HG03558 (cell line): ENCODE data around the gene POLRMT.

Source experiments
- ATAC-seq: cut with Tn5 transposase; IDR thresholded peaks from one replicate; pipeline ENCODE4 v1.9.1; 2021; ENCODE audit warnings: moderate number of reproducible peaks; ENCODE audit not compliant: unreplicated experiment; ENCODE audit errors: extremely low read depth

Gene POLRMT

GRCh38 chr19:648904-649801, 15.8 kb upstream of the POLRMT start:
- ATAC-seq = no peak

GRCh38 chr19:648305-648704, 15.0 kb upstream of the POLRMT start:
- ATAC-seq = no peak

GRCh38 chr19:647566-648284, 14.4 kb upstream of the POLRMT start:
- no peak for ATAC-seq

GRCh38 chr19:646779-647565, 13.6 kb upstream of the POLRMT start:
- ATAC-seq = no peak

GRCh38 chr19:645912-646778, 12.8 kb upstream of the POLRMT start:
- ATAC-seq = no peak

GRCh38 chr19:644789-645188, 11.5 kb upstream of the POLRMT start:
- ATAC-seq = no peak

- no peak for ATAC-seq
Measured at GRCh38 chr19:644363-644762, 11.0 kb upstream of the POLRMT start.

- no peak for ATAC-seq
Measured at GRCh38 chr19:643736-644135, 10.4 kb upstream of the POLRMT start.

- ATAC-seq = no peak
Measured at GRCh38 chr19:642767-643727, 9.7 kb upstream of the POLRMT start.

- no peak for ATAC-seq
Measured at GRCh38 chr19:641702-642101, 8.4 kb upstream of the POLRMT start.

- no peak for ATAC-seq
Measured at GRCh38 chr19:640606-641189, 7.4 kb upstream of the POLRMT start.

GRCh38 chr19:640161-640558, 6.8 kb upstream of the POLRMT start:
- ATAC-seq = no peak

GRCh38 chr19:639253-640160, 6.2 kb upstream of the POLRMT start, which contains the start of gene FGF22:
Gene FGF22, plus strand, starts transcription at chr19:639879. Its CDS starts 47 bp downstream, at chr19:639926.
- no peak for ATAC-seq

- no peak for ATAC-seq
Measured at GRCh38 chr19:638906-639252, 5.5 kb upstream of the POLRMT start.

GRCh38 chr19:634975-635652, 1.8 kb upstream of the POLRMT start:
- ATAC-seq = no peak

- no peak for ATAC-seq
Measured at GRCh38 chr19:633786-634639, 676 bp upstream of the POLRMT start.
